HCT116 (cell line): Measurements from ENCODE around the gene PLB1. TPM values are rescaled to one million over a fixed set of nuclear protein-coding genes. Genes with fewer than 3 reads are reported as not detected.

Source experiments
- ATAC-seq: fragments of 200-7000 bp; cut with Tn5 transposase; 2 replicates; pipeline ENCODE4 v1.9.1; 2020; ENCODE audit warnings: mild to moderate bottlenecking, moderate library complexity
- BruUV-seq: library from RNA; stranded (reverse); fragments of 400-500 nt; replicated peaks from 2 replicates; lab custom pipeline; 2021; lab: Mats Ljungman, UMichigan
- CTCF ChIA-PET: fragments of 300-600 bp; sonication (Branson Sonifier 250); formaldehyde crosslinking; loops from one replicate; lab custom pipeline; 2021; ENCODE audit warnings: antibody characterized with exemption; lab: Charles Lee
- POLR2A ChIA-PET: fragments of 300-600, 350-600 bp; sonication (Branson Sonifier 250); formaldehyde crosslinking; loops from one replicate; lab custom pipeline; 2021; ENCODE audit warnings: antibody characterized with exemption; lab: Charles Lee
- RAD21 ChIA-PET, 2 experiments: fragments of 300-600 bp; sonication (Branson Sonifier 250); formaldehyde crosslinking; loops; one replicate each; lab custom pipeline; 2023; ENCODE audit warnings: low total read pairs in 2 of 2; ENCODE audit not compliant: uncharacterized antibody in 2 of 2, unreplicated experiment in 2 of 2, low non-redundant PET in 1 of 2; lab: Charles Lee
- DNase-seq: peaks from one replicate; pipeline ENCODE4 v3.0.0-alpha.2; 2010; ENCODE audit warnings: low read depth, low spot score
- H2AFZ ChIP-seq: fragments of 200-600 bp; shearing (Covaris generic), sonication (generic); 2 replicates; pipeline ENCODE4 v1.6.1; 2017; ENCODE audit warnings: low read depth, mixed run types, mixed read lengths, antibody characterized with exemption, low read length; ENCODE audit not compliant: poor library complexity, severe bottlenecking
- H3K27ac ChIP-seq: 2 replicates; pipeline ENCODE4 v1.5.1; 2012; ENCODE audit warnings: low read depth, low read length
- H3K27me3 ChIP-seq: fragments of 200-600 bp; sonication (generic); 2 replicates; pipeline ENCODE4 v1.6.1; 2016; ENCODE audit warnings: mixed run types, low read length, mixed read lengths; ENCODE audit not compliant: insufficient read depth
- H3K36me3 ChIP-seq, 2 experiments: fragments of 200-500 bp in 1 of 2; fragments of 200-600 bp in 1 of 2; sonication (Bioruptor generic) in 1 of 2; sonication (generic) in 1 of 2; 2 replicates each; pipeline versions ENCODE4 v1.5.1 to v1.6.1; 2014 to 2016; ENCODE audit warnings: low read length in 2 of 2, inconsistent platforms in 1 of 2, mixed read lengths in 1 of 2, mixed run types in 1 of 2; ENCODE audit not compliant: insufficient read depth in 2 of 2, control insufficient read depth in 1 of 2
- H3K4me1 ChIP-seq, 2 experiments: fragments of 200-600 bp in 1 of 2; sonication (generic) in 1 of 2; 2 replicates each; pipeline versions ENCODE4 v1.5.1 to v1.6.1; 2012 to 2017; ENCODE audit warnings: low read length in 2 of 2, inconsistent platforms in 1 of 2, mild to moderate bottlenecking in 1 of 2, mixed read lengths in 1 of 2, mixed run types in 1 of 2, moderate library complexity in 1 of 2; ENCODE audit not compliant: insufficient read depth in 2 of 2, control insufficient read depth in 1 of 2
- H3K4me2 ChIP-seq: fragments of 200-600 bp; sonication (generic); 2 replicates; pipeline ENCODE4 v1.6.1; 2017; ENCODE audit warnings: mixed run types, low read length, mixed read lengths
- H3K4me3 ChIP-seq, 2 experiments: fragments of 200-600 bp in 1 of 2; sonication (generic) in 1 of 2; replicated peaks in 1 of 2; 2 replicates each; pipeline ENCODE4 v1.5.1; 2011 to 2016; ENCODE audit warnings: low read length in 2 of 2, control low read depth in 1 of 2, low read depth in 1 of 2, mild to moderate bottlenecking in 1 of 2, mixed read lengths in 1 of 2, mixed run types in 1 of 2
- H3K79me2 ChIP-seq: fragments of 200-600 bp; sonication (generic); 2 replicates; pipeline ENCODE4 v1.6.1; 2017; ENCODE audit warnings: mild to moderate bottlenecking, mixed run types, low read length, moderate library complexity, mixed read lengths; ENCODE audit not compliant: insufficient read depth
- H3K9ac ChIP-seq: fragments of 200-600 bp; sonication (generic); 2 replicates; pipeline ENCODE4 v1.6.1; 2016; ENCODE audit warnings: low read length, mixed read lengths
- H3K9me2 ChIP-seq: fragments of 200-600 bp; sonication (generic), shearing (Covaris generic); 2 replicates; pipeline ENCODE4 v1.6.1; 2017; ENCODE audit warnings: mixed run types, mild to moderate bottlenecking, moderate library complexity; ENCODE audit not compliant: insufficient read depth
- H3K9me3 ChIP-seq, 2 experiments: fragments of 200-500 bp in 1 of 2; fragments of 200-600 bp in 1 of 2; sonication (Bioruptor generic) in 1 of 2; sonication (generic) in 1 of 2; 2 replicates each; pipeline ENCODE4 v1.6.1; 2014 to 2017; ENCODE audit warnings: low read length in 2 of 2, mixed read lengths in 2 of 2, inconsistent platforms in 1 of 2, low read depth in 1 of 2, mild to moderate bottlenecking in 1 of 2, mixed run types in 1 of 2, moderate library complexity in 1 of 2; ENCODE audit not compliant: control insufficient read depth in 1 of 2, insufficient read depth in 1 of 2
- H4K20me1 ChIP-seq: fragments of 200-600 bp; sonication (generic), shearing (Covaris generic); 2 replicates; pipeline ENCODE4 v1.6.1; 2017; ENCODE audit warnings: mixed run types, mild to moderate bottlenecking, moderate library complexity; ENCODE audit not compliant: insufficient read depth
- CEBPB ChIP-seq: IDR thresholded peaks from 2 replicates; pipeline ENCODE4 v1.6.1; 2012; ENCODE audit warnings: low read depth
- EGR1 ChIP-seq: IDR thresholded peaks from 2 replicates; pipeline ENCODE4 v1.6.1; 2012; ENCODE audit warnings: low read depth
- ELF1 ChIP-seq: IDR thresholded peaks from 2 replicates; pipeline ENCODE4 v1.6.1; 2012; ENCODE audit warnings: low read depth, borderline replicate concordance
- EZH2phosphoT487 ChIP-seq: fragments of 200-600 bp; IDR thresholded peaks from 2 replicates; pipeline ENCODE4 v1.6.1; 2018; ENCODE audit warnings: antibody characterized with exemption, borderline replicate concordance
- FOSL1 ChIP-seq: IDR thresholded peaks from 2 replicates; pipeline ENCODE4 v1.6.1; 2012; ENCODE audit warnings: low read depth
- JUND ChIP-seq: IDR thresholded peaks from 2 replicates; pipeline ENCODE4 v1.6.1; 2012
- POLR2A ChIP-seq: IDR thresholded peaks from 2 replicates; pipeline ENCODE4 v1.7.0; 2011; ENCODE audit warnings: borderline replicate concordance; ENCODE audit not compliant: insufficient read depth, insufficient read length; ENCODE audit errors: extremely low read depth
- POLR2AphosphoS5 ChIP-seq: IDR thresholded peaks from 2 replicates; pipeline ENCODE4 v1.6.1; 2011; ENCODE audit warnings: mild to moderate bottlenecking, low read depth, low read length, moderate library complexity
- RAD21 ChIP-seq: IDR thresholded peaks from 2 replicates; pipeline ENCODE4 v1.6.1; 2012; ENCODE audit warnings: low read depth, mild to moderate bottlenecking
- SRF ChIP-seq: IDR thresholded peaks from 2 replicates; pipeline ENCODE4 v1.6.1; 2012; ENCODE audit warnings: low read depth
- TCF7L2 ChIP-seq: IDR thresholded peaks from 2 replicates; pipeline ENCODE4 v1.7.0; 2011; ENCODE audit warnings: borderline replicate concordance, inconsistent platforms; ENCODE audit not compliant: insufficient read depth, insufficient read length; ENCODE audit errors: extremely low read depth
- ZFX ChIP-seq: fragments of 450-650 bp; IDR thresholded peaks from 2 replicates; pipeline ENCODE4 v1.6.1; 2017
- ZNF274 ChIP-seq: fragments of 200-500 bp; sonication (Bioruptor generic); IDR thresholded peaks from 2 replicates; pipeline ENCODE4 v1.6.1; 2014; ENCODE audit warnings: mild to moderate bottlenecking, low read depth, low read length, inconsistent platforms
- intact Hi-C: fragments of 100-400 bp; cut with micrococcal nuclease; formaldehyde crosslinking; loops from 2 replicates; pipeline ENCODE4 v1.10.0; 2022
- total RNA-seq: library from RNA; stranded (reverse); gene quantifications from one replicate; pipeline ENCODE4 v1.2.1, GENCODE V29; 2021; ENCODE audit not compliant: unreplicated experiment
- TF ChIP-seq, protein P1 (sequence below), 3 experiments: fragments of 200-600 bp in 1 of 3; sonication (generic) in 1 of 3; IDR thresholded peaks in 2 of 3; conservative IDR thresholded peaks in 1 of 3; 2 replicates each; pipeline ENCODE4 v1.5.1; 2012 to 2017; ENCODE audit warnings: low read depth in 2 of 3, low read length in 2 of 3, antibody characterized with exemption in 1 of 3, borderline replicate concordance in 1 of 3, control low read depth in 1 of 3, mild to moderate bottlenecking in 1 of 3, mixed read lengths in 1 of 3, mixed run types in 1 of 3, moderate library complexity in 1 of 3; ENCODE audit not compliant: insufficient read depth in 1 of 3
- TF ChIP-seq, protein P2 (sequence below): IDR thresholded peaks from 2 replicates; pipeline ENCODE4 v1.6.1; 2012
- TF ChIP-seq, protein P3 (sequence below): IDR thresholded peaks from 2 replicates; pipeline ENCODE4 v1.6.1; 2012; ENCODE audit warnings: low read depth

The PLB1 gene
- total RNA-seq, 1 experiment from 2014 or later, result 0.49 TPM

DNA sequence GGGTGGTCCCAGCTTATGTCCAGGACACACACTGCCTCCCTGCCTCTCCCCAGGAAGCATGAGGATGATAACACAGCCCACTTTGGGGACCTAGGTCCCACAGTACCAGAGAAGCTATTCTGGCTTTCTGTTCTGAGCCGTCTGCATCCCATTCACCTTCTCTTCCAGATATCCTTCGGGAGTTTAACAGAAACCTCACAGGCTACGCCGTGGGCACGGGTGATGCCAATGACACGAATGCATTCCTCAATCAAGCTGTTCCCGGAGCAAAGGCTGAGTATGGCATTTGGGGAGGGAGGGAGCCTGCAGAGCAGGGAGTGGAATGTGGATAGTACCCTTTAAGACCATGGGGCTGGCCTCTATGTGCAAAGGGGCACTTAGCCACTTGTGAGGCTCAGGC lies 102.6 kb downstream of the PLB1 start:
- peaks cover 20 to 47% of the 10 kb centered on the region in 2 experiments for H3K4me1 ChIP-seq
- no peaks in the 10 kb centered on the region for H3K79me2 ChIP-seq
- no peaks in the 10 kb centered on the region for H3K9me2 ChIP-seq
- DNase-seq (no peak), ATAC-seq (no peak)
- no TSS peak for BruUV-seq
- ChIA-PET RAD21 (no interaction called here), POLR2A (no interaction called here), CTCF (no interaction called here)
- H3K27me3 ChIP-seq, result no peaks in the 10 kb centered on the region
- no peak overlapping the region for H3K9ac ChIP-seq
- H3K9me3 ChIP-seq, result no peaks in the 10 kb centered on the region
- H3K4me2 ChIP-seq, result no peak overlapping the region
- H3K4me3 ChIP-seq, result no peak overlapping the region
- no peak overlapping the region for H2AFZ ChIP-seq
- no peaks in the 10 kb centered on the region for H4K20me1 ChIP-seq
- no peaks in the 10 kb centered on the region for H3K36me3 ChIP-seq
- TF ChIP-seq, protein P1, sequence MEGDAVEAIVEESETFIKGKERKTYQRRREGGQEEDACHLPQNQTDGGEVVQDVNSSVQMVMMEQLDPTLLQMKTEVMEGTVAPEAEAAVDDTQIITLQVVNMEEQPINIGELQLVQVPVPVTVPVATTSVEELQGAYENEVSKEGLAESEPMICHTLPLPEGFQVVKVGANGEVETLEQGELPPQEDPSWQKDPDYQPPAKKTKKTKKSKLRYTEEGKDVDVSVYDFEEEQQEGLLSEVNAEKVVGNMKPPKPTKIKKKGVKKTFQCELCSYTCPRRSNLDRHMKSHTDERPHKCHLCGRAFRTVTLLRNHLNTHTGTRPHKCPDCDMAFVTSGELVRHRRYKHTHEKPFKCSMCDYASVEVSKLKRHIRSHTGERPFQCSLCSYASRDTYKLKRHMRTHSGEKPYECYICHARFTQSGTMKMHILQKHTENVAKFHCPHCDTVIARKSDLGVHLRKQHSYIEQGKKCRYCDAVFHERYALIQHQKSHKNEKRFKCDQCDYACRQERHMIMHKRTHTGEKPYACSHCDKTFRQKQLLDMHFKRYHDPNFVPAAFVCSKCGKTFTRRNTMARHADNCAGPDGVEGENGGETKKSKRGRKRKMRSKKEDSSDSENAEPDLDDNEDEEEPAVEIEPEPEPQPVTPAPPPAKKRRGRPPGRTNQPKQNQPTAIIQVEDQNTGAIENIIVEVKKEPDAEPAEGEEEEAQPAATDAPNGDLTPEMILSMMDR (IDR thresholded peaks at IDR 0.05 in 2 of 3, conservative IDR thresholded peaks at IDR 0.05 in 1 of 3; ENCODE audit: borderline replicate concordance in 1 of 3, insufficient read depth in 1 of 3, low read depth in 2 of 3, low read length in 2 of 3), result no peak
- TF ChIP-seq JUND, result no peak
- no peak for TF ChIP-seq POLR2A
- TF ChIP-seq FOSL1, result no peak
- TF ChIP-seq, protein P2, sequence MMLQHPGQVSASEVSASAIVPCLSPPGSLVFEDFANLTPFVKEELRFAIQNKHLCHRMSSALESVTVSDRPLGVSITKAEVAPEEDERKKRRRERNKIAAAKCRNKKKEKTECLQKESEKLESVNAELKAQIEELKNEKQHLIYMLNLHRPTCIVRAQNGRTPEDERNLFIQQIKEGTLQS, result no peak
- no peak for TF ChIP-seq EZH2phosphoT487
- TF ChIP-seq, all 23 proteins: peak for 0
- no peak overlapping the region for H3K27ac ChIP-seq
- intact Hi-C loops, result loop anchor here (10.0 kb wide), 1 partner anchor 296 kb away; the partner anchor contains the start of gene WDR43

DNA sequence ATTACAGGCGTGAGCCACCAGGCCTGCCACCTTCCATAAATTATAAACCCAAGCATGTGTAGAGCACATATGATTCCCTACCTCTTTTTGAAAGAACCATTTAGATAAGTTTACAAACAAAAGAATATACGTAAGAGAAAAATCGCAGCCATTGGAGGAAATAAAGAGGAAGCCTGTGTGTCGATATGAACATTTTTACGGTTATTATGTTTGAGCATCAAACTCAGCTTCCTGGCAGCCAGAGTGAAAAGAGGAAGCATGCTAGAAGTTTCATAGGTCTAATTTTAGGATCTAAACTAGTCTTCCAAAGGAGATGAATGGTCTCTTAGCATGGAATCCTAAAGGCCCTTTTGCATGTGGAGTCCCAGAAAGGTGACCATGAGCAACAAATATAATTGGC lies 104.3 kb downstream of the PLB1 start:
- Histone ChIP-seq H3K9me2 (no peaks in the 10 kb centered on the region), H3K4me2 (no peak overlapping the region), H3K9ac (no peak overlapping the region), H3K79me2 (no peaks in the 10 kb centered on the region), H2AFZ (no peak overlapping the region), H3K36me3 (no peaks in the 10 kb centered on the region), H3K4me3 (no peak overlapping the region), H3K4me1 (peaks cover 14 to 31% of the 10 kb centered on the region in 2 experiments), H3K27me3 (no peaks in the 10 kb centered on the region), H3K9me3 (no peaks in the 10 kb centered on the region), H4K20me1 (no peaks in the 10 kb centered on the region), H3K27ac (no peak overlapping the region)
- ChIA-PET RAD21 (no interaction called here), POLR2A (no interaction called here), CTCF (no interaction called here)
- ATAC-seq (no peak), DNase-seq (no peak)
- BruUV-seq, result no TSS peak
- intact Hi-C loops, result no loop called here
- TF ChIP-seq ZFX (no peak), ELF1 (no peak), EGR1 (no peak), SRF (no peak), POLR2AphosphoS5 (no peak), CEBPB (no peak), TCF7L2 (no peak), JUND (no peak), ZNF274 (no peak), RAD21 (no peak), POLR2A (no peak)
- TF ChIP-seq, protein P2, result no peak
- TF ChIP-seq, protein P3, sequence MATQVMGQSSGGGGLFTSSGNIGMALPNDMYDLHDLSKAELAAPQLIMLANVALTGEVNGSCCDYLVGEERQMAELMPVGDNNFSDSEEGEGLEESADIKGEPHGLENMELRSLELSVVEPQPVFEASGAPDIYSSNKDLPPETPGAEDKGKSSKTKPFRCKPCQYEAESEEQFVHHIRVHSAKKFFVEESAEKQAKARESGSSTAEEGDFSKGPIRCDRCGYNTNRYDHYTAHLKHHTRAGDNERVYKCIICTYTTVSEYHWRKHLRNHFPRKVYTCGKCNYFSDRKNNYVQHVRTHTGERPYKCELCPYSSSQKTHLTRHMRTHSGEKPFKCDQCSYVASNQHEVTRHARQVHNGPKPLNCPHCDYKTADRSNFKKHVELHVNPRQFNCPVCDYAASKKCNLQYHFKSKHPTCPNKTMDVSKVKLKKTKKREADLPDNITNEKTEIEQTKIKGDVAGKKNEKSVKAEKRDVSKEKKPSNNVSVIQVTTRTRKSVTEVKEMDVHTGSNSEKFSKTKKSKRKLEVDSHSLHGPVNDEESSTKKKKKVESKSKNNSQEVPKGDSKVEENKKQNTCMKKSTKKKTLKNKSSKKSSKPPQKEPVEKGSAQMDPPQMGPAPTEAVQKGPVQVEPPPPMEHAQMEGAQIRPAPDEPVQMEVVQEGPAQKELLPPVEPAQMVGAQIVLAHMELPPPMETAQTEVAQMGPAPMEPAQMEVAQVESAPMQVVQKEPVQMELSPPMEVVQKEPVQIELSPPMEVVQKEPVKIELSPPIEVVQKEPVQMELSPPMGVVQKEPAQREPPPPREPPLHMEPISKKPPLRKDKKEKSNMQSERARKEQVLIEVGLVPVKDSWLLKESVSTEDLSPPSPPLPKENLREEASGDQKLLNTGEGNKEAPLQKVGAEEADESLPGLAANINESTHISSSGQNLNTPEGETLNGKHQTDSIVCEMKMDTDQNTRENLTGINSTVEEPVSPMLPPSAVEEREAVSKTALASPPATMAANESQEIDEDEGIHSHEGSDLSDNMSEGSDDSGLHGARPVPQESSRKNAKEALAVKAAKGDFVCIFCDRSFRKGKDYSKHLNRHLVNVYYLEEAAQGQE, result no peak
